Measurements from ENCODE around the gene KCNQ1.

KCNQ1 gene

DNA sequence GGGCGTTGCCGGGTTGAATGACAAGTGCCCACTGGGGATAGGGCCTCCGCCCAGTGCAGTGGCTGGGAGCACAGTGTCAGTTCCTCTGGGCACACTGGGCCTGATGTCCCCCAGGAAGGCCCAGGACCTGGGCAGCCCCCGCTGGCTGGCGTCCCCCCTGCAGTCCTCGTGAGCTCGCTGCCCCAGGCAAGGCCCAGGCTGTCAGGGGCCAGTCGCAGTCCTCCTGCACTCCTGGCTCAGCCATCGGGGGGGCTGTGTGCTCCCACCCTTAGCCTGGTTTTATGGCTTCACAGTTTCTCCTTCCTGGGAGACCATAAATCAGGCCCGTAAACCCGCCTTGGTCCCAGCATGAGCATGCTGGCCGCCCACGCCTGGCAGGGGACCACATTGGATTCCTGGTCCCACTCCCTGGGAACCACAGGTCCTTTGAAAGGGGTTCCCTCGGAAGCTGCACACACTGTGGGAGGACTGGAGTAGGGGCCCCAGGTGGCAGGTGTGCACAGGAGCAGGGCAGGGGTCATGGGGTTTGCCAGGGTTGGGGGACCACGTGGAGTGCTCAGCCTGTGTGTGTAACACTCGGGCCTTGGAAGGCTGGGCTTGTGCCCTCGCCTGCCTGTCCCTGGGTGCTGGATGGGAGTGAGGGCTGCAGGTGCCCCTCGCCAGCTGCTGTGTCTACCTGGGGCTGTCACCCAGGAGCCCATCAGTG, 141.4 kb downstream of the KCNQ1 start:
- DNase-seq, result no peak

DNA sequence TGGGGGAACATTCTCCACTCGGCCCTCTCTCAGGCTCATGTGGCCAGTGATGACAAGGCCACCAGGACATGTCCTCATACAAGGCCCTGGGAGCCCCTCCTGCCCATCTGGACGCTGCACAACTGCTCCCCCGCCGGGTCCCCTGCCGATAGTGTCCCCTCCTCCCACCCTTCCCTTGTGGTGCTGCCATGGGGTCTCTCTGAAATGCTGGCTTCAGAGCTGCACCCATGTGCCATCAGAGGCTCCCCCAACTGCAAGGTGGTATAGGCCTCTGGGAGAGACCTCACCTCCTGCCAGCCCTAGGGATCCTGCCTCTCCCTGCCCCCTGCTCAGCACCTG, 142.0 kb downstream of the KCNQ1 start:
- DNase-seq, result no peak

DNA sequence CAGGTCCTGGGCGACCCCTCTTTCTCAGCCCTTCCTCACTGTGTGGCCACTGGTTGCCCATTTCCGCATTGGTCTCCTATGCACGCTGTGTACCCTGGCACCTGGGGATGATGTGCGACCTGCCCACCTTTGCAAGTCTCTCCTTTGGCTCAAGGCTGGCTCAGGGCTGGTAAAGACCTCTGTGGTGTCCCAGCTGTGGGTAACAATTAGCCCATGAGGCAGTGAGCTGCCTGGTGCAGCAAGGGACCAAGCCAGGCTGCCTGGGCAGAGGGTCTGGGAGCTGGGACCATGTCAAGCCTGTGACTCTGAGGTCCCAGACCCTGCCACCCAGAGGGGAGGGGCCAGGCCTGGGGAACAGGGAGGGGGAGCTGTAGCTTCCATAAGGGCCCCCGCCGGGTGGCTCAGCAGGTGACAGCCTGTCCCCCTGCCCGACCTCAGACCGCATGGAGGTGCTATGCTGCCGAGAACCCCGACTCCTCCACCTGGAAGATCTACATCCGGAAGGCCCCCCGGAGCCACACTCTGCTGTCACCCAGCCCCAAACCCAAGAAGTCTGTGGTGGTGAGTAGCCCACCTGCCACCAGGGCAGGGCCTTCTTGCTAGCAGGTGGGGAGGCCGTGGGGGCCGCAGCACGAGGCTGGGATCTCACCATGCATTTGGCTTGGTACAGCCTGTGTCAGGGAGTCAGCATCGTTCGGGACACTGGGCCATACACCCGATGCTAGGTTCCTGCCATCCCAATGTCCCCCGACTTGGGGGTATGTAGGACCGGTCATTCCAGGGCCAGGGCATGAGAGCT, 142.5 kb downstream of the KCNQ1 start:
- no peak for DNase-seq

DNA sequence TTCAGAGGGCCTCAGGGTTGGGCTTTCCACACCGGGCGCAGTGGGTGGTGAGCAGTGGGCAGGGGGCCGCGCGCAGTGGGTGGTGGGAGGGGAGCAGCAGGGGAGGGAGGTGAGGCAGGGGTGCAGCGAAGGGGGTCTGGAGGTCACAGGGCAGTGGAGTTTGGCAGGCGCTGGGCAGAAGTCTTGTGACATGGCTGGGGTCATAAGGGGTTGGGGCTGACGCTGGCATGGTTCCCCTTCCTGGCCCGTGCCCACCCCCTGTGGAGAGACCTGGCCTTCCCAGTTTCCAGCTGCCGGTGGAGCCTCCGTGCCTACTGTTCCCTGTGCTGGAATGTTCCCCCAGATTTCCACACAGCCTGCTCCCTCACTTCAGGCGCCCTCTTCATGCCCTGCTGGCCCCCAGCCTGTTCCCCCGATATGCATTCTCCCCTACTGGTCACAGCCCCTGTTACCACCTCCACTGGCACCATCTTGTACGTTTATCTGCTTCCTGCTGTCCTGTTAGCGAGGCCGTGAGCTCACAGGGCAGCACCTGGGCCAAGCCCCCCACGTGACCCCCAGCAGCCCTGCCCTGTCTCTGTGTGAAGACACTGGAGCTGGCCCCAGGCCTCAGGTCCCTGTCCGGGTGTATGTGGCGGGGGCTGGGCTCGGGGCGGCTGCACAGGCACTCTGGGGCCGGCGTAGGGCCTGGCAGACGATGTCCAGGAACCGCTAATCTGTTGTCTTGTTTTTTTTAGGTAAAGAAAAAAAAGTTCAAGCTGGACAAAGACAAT, 143.4 kb downstream of the KCNQ1 start:
- no peak for DNase-seq

DNA sequence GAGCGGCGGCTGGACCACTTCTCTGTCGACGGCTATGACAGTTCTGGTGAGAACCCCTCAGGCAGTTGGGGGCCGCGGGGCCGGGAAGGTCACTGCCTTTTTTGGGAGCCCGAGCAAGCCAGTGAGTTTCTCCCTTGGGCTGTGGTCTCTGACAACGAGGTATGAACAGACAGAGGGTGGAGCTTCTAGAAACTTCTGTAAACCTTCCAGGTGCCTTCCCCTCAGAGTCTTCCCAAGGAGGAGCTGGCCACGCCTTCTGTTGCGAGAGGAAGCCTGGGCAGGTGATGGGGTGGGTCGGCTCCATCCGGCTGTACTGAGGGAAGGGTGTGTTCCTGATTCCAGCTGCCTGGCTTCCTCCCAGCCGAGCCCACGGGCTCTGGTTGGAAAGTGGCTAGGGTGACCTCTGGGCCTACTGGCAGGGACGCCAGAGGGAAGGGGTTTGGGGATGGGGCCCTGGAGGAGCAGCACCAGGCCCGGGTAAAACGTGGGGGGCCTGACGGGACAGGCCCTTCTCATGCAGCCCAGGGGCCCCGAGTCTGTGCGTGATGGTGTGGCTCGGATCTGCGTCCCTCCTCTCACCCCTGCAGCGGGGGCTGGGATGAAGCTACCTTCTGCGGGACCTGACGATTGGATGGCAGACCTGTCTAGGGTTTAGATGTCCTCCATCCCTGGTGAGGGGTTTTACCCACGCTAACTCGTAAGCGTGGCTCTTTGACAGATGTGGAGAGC, 144.2 kb downstream of the KCNQ1 start:
- no peak for DNase-seq

DNA sequence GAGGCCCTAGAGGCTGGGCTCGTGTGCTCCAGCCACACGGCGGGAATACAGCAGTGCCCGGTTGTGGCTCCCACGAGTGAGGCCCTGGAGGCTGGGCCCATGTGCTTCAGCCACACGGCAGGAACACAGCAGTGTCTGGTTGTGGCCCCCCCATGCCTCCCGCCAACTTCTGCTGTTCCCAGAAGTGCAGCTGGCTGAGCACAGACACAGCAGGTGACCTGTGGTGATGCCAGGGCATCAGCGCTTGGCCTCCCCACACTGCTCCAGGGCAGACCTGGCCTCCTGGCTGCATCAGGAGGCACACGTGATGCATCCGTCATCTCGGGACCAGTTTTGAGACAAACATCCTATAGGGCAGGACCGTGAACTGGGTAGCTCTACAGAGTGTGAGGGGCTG, 144.7 kb downstream of the KCNQ1 start:
- no peak for DNase-seq

DNA sequence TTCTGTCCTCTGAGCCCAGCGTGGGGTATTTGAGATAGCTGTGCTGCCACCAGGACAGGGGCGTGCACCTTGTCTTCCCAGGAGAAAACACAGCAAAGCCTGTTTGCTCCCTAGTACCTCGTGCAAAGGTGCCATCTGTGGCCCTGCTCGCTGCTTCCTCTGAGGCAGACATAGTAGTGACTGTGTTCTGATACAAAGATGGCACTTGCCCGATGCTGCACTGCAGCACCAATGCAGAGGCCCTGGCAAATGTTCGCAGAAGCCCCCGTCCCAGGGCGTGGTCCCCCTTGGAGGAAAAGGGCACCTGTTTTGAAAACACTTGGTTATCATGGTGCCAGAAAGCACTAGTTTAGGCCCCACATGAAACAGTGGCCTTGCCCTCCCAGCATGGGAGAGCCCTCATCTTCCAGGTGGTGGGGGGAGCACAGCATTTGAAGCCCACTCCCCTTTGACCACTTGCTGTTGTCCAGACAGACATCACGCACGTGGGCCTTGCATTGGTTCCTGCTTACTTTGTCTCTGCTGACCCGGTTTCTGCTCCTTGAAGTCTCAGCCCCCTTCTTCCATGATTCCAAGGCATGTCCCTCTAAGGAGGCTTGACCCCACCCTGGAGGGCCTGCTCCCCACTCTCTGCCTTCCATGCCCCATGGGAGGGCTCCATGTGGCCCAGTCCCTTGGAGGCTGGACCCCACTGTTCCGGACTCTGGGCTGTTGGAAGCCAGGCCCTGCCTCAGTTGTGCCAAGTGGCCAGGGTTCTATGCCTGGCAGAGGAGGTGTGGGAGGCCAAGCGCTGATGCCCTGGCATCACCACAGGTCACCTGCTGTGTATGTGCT, 145.5 kb downstream of the KCNQ1 start:
- DNase-seq, result no peak

DNA sequence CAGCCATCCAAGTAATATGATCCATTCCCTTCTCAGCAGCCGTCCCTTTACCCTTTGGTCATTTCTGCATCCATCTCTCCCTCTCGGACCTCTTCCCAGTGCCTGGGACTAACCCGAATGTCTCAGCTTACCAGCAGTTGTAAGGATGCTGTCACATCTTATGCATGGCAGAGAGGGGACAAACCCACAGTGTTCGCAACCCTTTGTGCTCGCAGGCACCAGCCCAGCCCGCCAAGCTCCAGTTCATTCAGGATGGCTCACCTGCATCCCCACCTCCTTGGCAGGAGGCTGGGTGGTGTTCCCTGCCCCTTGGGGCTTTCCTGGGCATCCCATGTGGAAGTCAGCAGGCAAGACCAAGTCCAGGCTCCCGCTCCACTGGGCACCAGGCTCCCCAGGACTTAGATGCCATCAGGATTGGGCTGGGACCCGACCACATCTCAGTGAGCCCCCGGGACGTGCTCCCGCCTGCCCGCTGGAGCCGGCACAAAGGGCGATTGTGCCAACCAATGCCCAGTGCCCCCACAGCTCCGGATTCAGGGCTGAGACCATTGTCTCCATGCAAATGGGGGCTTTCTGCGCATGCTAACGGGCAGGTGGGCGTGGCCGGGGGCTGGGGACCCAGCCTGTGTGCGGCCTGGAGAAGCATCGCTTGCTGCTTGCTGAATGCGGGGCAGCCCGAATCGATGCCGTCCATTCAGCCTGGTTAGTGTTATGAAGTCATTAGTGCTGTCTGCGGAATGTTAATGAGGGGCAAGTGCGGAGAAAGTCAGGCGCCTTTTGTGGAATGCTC, 146.4 kb downstream of the KCNQ1 start:
- DNase-seq, result no peak

DNA sequence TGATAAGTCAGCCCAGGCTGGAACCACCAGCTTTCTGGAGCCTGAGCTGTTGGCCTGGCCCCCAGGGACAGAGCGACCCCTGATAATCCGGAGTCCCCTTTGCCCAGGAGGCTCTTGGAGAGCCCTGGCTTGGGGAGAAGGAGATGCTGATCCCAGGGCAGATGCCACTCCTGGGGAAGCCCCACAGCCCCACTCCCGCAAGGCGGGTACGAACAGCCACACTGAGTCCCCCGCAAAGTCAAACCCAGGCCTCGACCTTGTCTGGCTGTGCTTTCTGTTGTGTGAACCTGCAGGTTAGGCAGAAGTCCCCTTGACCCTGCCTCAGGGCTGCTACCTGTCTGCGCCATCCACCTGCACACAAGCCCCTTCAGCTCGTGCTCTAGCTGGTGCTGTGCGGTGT, 147.0 kb downstream of the KCNQ1 start:
- no peak for DNase-seq

DNA sequence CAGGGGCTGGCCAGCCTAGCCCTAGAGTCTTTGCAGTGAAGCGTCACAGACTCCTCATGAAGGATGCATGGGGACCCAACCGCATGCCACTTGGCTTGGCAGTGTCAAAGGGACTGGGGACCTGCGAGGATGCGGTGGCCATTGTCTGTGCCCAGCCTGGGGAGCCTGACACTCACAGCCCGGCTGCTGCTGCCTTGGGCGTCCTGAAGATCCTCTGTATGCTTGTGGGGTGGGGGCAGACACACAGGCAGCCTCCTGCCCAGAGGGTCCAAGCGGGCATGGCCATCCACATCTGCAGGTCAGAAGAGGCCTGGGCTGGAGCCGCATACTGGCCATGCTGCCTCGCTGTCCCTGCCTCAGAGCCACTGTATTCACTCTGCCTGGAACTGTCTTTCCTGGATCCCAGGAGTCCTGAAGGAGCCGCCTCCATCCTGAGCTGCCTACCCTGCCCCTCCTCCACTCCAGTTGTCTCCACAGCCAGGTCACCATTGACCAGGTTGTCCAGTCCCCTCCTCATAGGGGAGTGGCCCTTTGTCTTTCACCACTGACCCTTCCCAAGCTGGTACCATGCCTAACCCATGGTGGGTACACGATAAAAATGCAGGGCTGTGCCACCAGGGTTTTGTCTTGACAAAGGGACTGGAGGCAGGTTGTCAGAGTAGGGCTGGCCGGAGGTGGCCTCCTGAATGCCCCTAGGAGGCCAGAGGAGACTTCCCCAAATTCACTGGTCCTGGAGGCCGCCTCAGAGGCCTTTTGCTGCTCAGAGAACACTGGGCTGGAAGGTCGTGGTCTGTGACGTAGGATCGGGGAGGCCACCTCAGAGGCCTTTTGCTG, 148.0 kb downstream of the KCNQ1 start:
- no peak for DNase-seq

DNA sequence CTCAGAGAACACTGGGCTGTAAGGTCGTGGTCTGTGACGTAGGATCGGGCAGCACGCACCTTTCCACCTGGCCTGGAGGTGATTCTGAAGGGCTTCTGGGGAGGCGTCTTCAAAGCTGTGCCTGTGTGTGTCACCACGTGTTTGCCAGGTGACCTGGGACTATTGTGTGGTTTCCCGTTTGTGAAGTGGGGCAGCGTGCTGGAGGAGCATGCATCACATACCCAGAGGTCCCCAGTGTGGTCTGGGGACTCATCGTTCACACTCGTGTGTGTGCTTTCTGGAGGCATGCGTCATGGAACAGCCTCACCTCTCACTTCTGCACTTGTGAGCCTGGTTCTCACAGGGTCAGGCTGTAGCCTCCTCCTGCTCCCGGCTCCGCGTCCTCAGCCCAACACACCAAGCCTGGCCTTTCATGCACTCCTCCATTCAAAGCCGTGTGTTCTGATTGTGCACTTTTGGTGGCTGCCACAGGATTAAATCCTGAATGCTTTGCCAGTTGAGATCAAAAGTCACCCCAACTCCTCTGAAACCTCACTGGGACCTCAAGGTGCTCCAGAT, 148.7 kb downstream of the KCNQ1 start:
- no peak for DNase-seq

DNA sequence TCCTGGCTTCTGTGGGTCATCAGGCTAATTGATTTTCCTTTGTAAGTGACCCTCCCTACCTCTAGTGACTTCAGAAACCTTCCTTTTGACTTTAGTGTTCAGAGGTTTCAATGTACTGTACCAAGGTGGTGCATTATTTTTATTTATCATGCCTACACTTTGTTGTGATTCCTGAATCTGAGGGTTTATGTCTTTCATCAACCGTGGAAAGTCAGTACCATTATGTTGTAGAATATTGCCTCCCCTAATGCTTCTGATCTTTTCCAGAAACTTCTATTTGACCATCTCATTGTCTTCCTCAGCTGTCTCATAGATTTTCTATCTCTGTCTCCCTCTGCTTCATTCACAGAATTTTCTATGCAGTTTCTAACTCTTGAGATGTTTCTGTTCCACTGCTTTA, 149.5 kb downstream of the KCNQ1 start:
- DNase-seq, result no peak

DNA sequence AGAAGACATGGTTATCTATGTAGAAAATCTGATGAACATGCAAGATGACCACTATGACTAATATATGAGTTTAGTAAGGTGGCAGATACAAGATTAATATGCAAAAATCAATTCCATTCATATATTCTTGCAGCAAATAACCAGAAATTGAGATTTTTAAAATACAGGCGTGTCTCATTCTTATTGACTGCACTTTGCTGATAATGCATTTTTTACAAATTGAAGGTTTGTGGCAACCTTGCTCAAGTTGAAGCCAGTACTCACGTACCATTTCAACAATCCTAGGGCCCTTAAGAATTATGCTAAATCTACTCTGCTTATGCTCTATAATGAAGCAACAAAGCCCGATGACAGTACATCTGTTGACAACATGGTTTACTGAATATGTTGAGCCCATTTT, 150.4 kb downstream of the KCNQ1 start:
- DNase-seq, result no peak

DNA sequence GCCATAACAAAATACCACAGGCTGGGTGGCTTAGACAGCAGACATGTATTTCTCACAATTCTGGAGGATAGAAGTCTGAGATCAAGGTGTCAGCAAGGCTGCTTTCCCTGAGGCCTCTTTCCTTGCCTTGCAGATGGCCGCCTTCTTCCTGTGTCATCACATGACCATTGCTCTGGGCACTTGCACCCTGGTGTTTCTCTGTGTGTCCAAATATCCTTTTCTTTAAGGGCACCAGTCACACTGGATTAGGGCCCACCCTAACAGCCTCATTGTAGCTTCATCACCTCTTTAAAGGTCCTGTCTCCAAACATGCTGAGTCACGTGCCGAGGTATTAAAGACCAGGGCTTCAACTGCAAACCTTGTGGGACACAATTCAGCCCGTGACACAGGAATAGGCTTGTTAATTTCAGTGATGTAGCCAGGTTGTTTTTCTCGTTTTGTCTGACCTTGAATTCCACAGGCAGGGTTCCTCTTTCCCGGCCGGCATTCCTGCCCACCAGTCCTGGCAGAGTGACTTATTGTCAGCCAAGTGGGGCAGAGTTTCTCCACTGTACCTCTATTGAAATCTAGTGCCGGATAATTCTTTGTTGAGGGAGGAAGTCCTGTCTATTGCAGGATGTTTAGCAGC, 154.9 kb downstream of the KCNQ1 start:
- no peak for DNase-seq

DNA sequence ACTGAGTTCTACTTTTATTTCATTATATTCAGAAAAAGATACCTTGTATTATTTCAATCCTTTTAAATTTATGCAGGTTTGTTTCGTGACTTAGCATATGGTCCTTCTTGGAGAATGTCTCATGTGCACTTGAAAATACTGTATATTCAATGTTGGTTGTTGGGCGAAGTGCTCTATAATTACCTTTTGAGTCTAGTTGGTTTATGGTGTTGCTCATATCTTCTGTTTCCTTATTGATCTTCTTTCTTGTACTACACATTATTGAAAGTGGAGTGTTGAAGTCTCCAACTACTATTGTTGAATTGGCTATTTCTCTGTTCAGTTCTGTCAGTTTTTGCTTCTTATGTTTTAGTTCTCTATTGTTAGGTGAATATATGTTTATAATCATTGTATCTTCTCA, 164.5 kb downstream of the KCNQ1 start:
- DNase-seq, result no peak

DNA sequence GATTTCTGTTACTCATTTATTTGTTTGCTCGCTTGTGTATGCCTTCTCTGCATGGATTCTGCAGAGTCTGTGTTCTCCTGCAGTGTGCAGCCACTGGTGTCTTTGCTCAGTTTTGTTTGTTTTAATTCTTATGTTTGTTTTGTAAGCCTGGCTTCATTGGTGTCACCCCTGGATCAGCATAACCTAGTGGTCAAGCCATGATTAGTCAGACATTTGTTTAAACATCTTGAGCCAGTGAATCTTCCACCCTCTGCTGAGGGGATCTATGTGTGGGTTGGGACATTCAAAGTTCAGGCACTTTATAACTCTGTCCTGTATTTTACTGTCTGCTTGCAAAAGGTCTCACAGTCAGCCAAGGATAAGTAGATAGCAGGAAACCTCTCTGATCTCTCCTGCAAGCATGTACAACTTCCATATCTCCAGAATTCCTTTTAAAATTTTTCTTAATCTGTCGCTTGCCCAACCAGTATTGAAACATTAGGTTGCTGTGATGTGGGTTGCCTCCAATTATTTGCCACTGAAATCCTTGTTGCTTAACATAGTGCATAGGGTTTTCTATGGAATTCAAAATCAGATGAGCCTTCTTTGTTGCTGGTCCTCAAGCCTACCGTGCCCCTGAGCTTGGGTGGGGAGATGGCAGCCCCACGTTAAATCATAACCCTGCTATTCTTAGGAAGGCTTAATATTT, 168.2 kb downstream of the KCNQ1 start:
- DNase-seq, result no peak

DNA sequence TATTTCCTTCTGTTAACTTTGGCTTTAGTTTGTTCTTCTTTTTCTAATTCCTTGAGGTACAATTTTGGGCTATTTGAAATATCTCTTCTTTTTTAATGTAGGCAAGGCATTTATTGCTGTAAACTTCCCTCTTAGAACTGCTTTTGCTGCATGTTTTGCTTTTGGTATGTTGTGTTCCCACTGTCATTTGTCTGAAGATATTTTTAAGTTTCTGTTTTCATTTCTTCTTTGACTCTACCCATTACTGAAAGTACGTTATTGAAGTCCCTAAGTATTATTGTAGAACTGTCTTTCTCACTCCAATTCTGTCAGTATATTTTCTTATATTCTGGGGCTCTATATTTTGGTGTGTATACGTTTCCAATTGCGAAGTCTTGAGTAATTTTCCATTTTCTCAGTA, 177.1 kb downstream of the KCNQ1 start:
- DNase-seq, result no peak

DNA sequence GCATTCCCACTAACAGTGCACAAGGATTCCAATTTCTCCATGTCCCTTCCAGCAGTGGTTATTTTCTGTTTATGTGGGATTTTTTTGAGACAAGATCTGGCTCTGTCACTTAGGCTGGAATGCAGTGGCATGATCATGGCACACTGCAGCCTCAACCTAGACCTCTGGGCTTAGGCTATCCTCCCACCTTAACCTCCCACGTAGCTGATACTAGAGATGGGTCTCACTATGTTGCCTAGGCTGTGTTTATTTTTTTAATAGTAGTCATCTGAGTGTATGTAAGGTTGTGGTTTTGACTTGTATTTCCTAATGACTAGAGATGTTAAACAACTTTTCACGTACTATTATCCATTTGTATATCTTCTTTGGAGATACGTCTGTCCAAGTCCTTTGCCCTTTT, 180.4 kb downstream of the KCNQ1 start:
- DNase-seq, result no peak

DNA sequence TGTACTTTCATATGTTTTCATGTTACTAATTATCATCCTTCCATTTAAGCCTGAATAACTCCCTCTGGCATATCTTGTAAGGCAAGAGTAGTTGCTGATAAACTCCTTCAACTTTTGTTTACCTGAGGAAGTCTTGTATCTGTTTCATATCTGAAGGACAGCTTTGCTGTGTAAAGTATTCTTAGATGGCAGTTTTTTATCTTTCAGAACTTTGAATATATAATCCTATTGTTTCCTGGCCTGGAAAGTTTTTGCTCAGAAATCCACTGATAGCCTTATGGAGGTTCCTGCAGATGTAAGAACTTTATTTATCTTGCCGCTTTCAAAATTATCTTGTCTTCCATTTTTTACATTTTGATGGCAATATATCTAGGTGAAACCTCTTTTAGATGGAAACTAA, 185.9 kb downstream of the KCNQ1 start:
- no peak for DNase-seq

All from effector CD8-positive, alpha-beta T cell (primary cell).